Measurements from ENCODE around the gene TEAD1.

Gene TEAD1

DNA sequence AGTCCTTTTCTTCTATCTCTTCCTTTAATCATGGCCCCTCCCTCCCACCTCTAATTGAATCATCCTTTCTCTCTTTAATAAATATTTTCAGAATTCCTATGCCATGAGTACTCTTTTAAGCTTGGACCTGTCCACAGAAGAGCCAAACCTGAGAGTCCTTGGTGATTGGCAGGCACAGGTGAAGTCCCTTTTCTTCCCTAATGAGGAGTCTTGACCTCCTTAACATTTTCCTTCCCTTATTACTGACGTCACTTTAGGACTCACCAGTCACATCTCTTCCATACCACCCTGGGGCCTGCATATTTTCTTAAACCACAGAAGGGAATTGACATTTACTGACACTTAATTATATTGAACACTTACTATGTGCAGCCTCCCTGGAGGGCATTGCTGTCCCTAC is 293.9 kb downstream of the TEAD1 start:
- H3K4me3 Mint-ChIP-seq: no peak overlapping the region
- H3K9me3 Mint-ChIP-seq: no peaks in the 10 kb centered on the region

DNA sequence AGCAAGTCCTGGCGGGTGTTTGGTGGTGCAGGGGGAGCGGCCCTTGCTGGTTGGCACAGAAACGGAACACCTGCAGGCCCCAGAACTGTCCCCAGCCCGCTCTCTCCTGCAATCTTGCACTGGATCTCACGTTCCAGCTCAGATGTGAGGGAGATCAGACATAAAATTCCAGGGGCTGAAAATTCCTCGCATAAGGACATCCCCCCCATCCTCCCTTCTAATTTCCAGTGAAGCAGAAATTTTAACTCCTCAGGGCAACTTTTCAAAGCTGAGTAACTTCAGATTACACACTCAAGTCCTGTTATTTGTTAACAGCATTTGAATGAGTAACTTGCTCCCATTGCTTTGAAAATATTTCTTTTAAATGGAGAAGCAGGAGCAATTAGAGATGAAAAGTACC is 294.6 kb downstream of the TEAD1 start:
- TF ChIP-seq, protein P1, sequence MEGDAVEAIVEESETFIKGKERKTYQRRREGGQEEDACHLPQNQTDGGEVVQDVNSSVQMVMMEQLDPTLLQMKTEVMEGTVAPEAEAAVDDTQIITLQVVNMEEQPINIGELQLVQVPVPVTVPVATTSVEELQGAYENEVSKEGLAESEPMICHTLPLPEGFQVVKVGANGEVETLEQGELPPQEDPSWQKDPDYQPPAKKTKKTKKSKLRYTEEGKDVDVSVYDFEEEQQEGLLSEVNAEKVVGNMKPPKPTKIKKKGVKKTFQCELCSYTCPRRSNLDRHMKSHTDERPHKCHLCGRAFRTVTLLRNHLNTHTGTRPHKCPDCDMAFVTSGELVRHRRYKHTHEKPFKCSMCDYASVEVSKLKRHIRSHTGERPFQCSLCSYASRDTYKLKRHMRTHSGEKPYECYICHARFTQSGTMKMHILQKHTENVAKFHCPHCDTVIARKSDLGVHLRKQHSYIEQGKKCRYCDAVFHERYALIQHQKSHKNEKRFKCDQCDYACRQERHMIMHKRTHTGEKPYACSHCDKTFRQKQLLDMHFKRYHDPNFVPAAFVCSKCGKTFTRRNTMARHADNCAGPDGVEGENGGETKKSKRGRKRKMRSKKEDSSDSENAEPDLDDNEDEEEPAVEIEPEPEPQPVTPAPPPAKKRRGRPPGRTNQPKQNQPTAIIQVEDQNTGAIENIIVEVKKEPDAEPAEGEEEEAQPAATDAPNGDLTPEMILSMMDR (IDR thresholded peaks at IDR 0.05; ENCODE audit: unreplicated experiment in 3 of 3): no peak
- peak overlapping the region; percentile 88 to 96 (median 95) for H3K27ac Mint-ChIP-seq
- peak overlapping the region in 1 of 3 experiments; percentile 15 for H3K4me3 Mint-ChIP-seq
- H3K27me3 Mint-ChIP-seq (ENCODE audit: low read depth): peaks cover 6% of the 10 kb centered on the region
- no peaks in the 10 kb centered on the region for H3K9me3 Mint-ChIP-seq
- peaks cover 35% of the 10 kb centered on the region for H3K4me1 Mint-ChIP-seq
- no peaks in the 10 kb centered on the region for H3K36me3 Mint-ChIP-seq (ENCODE audit: low read depth)

More for the DNA sequence above, 293.9 kb downstream of the TEAD1 start:
- peaks cover 7% of the 10 kb centered on the region for H3K27me3 Mint-ChIP-seq (ENCODE audit: low read depth)
- peak overlapping the region; percentile 88 to 96 (median 95) for H3K27ac Mint-ChIP-seq
- no peaks in the 10 kb centered on the region for H3K36me3 Mint-ChIP-seq (ENCODE audit: low read depth)
- TF ChIP-seq, protein P1 (IDR thresholded peaks at IDR 0.05; ENCODE audit: unreplicated experiment in 3 of 3): no peak
- H3K4me1 Mint-ChIP-seq: peaks cover 32% of the 10 kb centered on the region

DNA sequence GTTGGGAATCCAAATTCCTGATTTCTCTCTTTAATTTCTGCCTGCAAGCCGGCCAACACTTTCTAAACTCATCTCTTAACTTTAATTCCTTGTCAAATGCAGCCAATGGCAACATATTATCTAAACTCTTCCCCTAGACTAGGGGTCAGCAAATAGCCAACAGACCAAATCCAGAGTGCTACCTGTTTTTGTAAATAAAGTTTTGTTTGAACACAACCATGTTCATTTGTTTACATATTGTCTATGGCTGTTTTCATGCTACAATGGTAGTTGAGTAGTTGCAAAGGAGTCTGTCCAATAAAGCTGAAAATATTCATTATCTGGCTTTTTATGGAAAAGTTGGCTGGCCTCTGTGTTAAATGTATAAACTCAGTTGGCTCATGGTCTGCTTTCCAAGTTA is 297.7 kb downstream of the TEAD1 start:
- Mint-ChIP-seq H3K36me3 (ENCODE audit: low read depth) (no peaks in the 10 kb centered on the region), H3K9me3 (no peaks in the 10 kb centered on the region), H3K27me3 (ENCODE audit: low read depth) (no peaks in the 10 kb centered on the region), H3K4me1 (peaks cover 37% of the 10 kb centered on the region), H3K27ac (peak overlapping the region; percentile 19 to 70 (median 59)), H3K4me3 (no peak overlapping the region)
- TF ChIP-seq, protein P1 (IDR thresholded peaks at IDR 0.05; ENCODE audit: unreplicated experiment in 3 of 3): no peak

DNA sequence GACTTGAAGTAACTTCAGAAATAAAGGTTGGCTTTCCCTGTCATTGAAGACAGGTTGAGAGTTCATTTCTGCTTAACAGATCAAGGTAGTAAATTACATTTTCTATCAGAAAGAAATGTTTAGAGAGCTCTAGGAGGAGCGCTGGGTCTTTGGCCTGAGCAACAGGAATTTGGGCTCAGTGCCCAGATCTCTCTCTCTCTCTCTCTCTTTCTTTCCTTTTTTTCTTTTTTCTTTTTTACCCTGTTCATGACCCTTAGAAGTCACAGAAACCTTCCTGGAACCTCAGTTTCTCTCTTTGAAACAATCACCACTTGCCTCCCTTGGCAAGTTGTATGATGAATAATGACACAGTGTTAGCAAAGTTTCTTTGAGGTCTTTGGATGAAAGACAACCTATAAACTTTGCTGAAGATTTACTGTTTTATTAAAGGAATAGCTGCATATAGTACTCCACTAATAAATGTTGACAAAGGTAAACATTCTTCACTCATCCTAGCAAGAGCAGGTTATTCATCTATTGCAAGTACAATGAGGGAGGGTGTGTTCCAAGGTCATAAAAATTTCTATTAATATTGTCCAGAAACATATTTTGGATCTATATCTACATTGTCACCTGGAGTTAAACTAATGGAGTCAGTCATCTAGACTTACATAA is 299.4 kb downstream of the TEAD1 start:
- peaks cover 36% of the 10 kb centered on the region for H3K4me1 Mint-ChIP-seq
- no peaks in the 10 kb centered on the region for H3K36me3 Mint-ChIP-seq (ENCODE audit: low read depth)
- TF ChIP-seq, protein P1 (IDR thresholded peaks at IDR 0.05; ENCODE audit: unreplicated experiment in 3 of 3): no peak
- peak overlapping the region in 2 of 3 experiments; percentile 57 to 64 for H3K27ac Mint-ChIP-seq
- H3K4me3 Mint-ChIP-seq: no peak overlapping the region
- no peaks in the 10 kb centered on the region for H3K9me3 Mint-ChIP-seq
- H3K27me3 Mint-ChIP-seq (ENCODE audit: low read depth): no peaks in the 10 kb centered on the region

DNA sequence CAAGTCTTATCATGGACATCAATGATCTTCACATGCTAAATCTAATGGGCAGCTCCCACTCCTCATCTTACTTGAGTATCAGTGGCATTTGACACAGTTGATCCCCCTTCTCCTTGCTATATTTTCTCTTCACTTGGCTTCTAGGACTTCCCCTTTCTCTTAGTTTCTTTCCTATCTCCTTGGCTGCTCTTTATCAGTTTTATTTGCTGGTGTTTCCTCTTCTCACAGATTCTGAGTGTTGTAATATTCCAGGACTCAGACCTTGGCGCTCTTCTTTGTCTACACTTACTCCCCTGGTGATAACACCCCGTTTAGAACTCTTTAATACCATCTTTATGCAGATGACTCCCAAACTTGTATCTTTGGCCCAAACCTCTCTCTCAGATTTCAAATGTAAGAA is 301.0 kb downstream of the TEAD1 start:
- no peaks in the 10 kb centered on the region for H3K9me3 Mint-ChIP-seq
- TF ChIP-seq, protein P1 (IDR thresholded peaks at IDR 0.05; ENCODE audit: unreplicated experiment in 3 of 3): no peak
- H3K4me1 Mint-ChIP-seq: peaks cover 38% of the 10 kb centered on the region
- no peak overlapping the region for H3K27ac Mint-ChIP-seq
- H3K36me3 Mint-ChIP-seq (ENCODE audit: low read depth): no peaks in the 10 kb centered on the region
- H3K4me3 Mint-ChIP-seq: no peak overlapping the region
- H3K27me3 Mint-ChIP-seq (ENCODE audit: low read depth): peaks cover 5% of the 10 kb centered on the region

Data from nephron (organoid).